ENCODE measurements around the gene ABR. TPM values are rescaled to one million over a fixed set of nuclear protein-coding genes. Genes with fewer than 3 reads are reported as not detected.
"Not testable (repeated sequence)": the region's sequence is repeated elsewhere in the genome, so short reads cannot be mapped to it uniquely, and the experiment has no call there.

The ABR gene
- polyA plus RNA-seq, 3 donors, result 14.7 to 62.4 (median 36.4) TPM

DNA sequence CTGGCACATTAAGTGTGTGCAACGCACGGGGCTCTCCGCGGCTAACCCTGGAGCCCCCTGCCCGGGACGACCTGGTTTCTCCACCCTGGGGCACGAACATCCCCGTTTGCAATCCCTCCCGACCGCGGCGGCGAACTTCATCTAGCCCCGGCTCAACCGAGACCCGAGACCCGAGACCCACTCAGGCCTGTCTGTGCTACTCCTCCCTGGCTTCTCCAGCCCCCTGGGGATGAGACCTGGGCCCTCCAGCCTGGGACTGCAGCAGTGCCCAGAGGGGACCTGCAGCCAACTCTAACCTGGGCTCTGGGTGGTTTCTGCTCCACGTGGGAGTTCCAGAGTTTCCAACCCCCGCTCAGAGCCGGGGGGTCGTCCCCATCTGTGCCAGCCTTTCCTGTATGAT lies 109.4 kb downstream of the ABR start:
- no peak overlapping the region for H3K27ac ChIP-seq (ENCODE audit: low read depth, low read length)
- WGBS, 3 donors, result 87 to 93% (median 90%) methylated on average over 21 of the region's 21 CpGs

DNA sequence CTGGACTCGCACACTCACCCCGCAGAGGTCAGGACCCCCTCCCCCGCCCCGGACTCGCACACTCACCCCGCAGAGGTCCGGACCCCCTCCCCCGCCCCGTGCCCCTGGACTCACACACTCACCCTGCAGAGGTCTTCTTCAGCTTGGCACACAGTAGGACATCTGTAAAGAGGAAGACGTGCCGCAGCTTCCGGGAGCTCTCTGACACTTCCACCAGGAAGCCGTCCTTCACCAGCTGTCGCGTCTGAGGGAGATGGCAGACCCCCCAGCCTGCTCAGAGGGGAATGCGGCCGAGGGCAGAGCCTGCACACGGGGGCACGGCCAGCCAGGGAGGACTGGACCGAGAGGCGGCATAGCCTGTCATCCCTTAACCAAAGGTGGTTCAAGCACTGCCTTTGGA lies 109.9 kb downstream of the ABR start:
- WGBS, 3 donors, result 91 to 94% (median 92%) methylated on average over 20 to 21 of the region's 21 CpGs
- H3K27ac ChIP-seq (ENCODE audit: low read depth, low read length), result no peak overlapping the region

DNA sequence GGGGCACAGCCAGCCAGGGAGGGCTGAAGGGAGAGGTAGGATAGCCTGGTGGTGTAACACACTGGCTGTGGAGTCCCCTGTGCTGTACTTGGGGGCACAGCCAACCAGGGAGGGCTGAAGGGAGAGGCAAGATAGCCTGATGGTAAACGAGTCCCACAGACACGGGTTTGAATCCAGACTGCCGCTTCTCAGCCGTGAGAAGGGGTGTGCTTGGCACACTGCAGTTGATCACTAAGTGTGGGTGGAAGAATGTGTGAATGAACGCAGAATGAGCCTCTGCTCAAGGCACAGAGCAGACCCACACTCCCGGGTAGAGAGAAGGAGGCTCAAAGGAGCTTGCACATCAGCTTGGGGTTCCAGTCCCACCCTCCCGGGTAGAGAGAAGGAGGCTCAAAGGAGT lies 111.4 kb downstream of the ABR start:
- 92 to 96% (median 94%) methylated on average over 7 of the region's 7 CpGs for WGBS, 3 donors
- H3K27ac ChIP-seq (ENCODE audit: low read depth, low read length), result no peak overlapping the region

DNA sequence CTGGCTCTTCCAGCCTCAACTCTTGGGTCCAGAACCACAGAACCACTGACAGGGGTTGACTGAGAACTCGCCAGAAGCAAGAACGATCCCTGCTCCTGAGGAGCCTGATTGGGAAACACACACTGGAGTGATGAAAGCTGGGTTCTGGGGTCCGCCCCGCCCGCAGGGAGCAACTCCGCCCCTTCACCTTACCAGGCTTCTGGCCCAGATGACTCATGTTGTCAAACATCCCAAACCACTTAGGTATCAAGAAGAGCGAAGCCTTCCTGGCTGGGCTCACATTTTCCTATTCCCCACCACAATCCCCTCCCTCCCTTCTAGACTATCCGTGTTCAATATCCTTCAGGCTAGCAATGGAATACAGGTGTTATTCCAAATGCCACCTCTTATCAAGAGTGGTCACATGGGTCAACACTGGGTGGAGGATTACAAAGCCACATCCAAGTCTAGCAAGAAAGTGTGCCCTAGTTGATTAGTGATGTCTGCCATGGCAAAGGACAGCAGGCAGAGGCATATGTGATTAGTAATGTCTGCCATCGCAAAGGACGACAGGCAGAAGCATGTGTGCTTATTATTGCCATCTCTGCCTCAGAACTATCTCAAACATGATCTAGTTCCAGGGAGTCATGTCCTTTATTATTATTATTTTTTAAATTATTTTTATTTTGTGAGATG lies 112.4 kb downstream of the ABR start:
- WGBS, 3 donors, result 88 to 93% (median 91%) methylated on average over 10 of the region's 10 CpGs
- no peak overlapping the region for H3K27ac ChIP-seq (ENCODE audit: low read depth, low read length)

DNA sequence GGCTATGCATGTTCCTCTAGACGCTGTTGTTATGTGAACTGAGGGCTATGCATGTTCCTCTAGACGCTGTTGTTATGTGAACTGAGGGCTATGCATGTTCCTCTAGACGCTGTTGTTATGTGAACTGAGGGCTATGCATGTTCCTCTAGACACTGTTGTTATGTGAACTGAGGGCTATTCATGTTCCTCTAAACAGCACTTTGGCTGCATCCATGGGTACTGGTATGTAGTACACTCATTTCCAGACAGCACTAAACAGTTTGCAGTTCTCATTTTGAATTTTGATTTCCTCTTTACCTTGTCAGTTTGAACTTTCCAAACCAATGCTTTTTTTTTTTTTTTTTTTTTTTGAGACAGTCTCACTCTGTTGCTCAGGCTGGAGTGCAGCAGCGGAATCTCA lies 114.4 kb downstream of the ABR start:
- WGBS, 3 donors, result 48 to 58% (median 50%) methylated on average over 2 of the region's 4 CpGs
- not testable (repeated sequence) for H3K27ac ChIP-seq (ENCODE audit: low read depth, low read length)

DNA sequence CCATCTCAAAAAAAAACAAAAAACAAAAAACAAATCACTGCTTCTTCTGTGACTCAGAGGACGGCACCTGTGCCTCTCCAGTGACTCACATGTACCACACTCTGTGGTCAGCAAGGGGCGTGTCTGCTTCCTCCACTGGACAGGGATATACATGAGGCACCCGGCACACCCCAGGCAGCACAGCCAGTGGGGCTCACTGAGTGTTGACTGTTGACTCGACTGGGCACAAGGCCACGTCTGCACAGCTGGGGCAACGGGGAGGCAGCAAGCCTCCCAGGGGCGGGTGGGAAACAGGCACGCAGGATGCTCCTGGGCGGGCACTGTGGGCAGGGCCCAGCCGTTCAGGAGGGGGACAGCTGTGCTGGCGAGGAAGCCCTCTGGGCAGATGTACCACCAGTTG lies 118.8 kb downstream of the ABR start:
- H3K27ac ChIP-seq (ENCODE audit: low read depth, low read length), result no peak overlapping the region
- 55 to 74% (median 59%) methylated on average over 11 of the region's 11 CpGs for WGBS, 3 donors

DNA sequence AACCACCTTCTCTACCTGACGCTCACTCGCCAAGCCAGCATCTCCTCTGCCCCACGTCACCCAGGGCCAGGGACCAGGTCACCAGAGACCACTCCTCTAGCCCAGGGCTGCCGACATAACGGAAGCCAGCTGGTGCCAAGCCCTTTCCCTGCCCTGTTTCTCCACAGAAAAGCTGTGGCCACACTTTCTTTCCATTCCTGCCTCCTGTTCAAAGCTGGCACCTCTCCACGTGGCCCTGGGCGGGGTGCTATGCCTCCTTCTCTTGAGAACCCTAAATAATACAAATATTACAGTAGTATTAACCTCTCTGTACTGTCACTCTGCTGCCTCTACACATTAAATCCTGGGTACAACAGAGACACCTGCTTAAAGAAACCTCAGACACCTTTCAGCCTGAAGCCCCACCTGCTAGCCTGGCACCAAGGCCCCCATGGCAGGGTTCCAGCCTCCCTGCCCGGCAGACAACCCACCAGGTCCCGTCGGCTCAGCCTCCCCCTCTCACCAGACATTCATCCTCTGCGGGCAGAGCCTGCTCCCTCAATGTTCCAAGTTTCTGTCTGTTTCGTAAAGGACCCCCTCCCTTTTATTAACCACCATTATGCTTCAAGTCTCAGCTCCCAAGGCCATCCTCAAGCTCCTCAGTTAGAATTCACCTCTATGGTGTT lies 120.5 kb downstream of the ABR start:
- no peak overlapping the region for H3K27ac ChIP-seq (ENCODE audit: low read depth, low read length)
- WGBS, 3 donors, result 92 to 93% (median 93%) methylated on average over 12 of the region's 12 CpGs

DNA sequence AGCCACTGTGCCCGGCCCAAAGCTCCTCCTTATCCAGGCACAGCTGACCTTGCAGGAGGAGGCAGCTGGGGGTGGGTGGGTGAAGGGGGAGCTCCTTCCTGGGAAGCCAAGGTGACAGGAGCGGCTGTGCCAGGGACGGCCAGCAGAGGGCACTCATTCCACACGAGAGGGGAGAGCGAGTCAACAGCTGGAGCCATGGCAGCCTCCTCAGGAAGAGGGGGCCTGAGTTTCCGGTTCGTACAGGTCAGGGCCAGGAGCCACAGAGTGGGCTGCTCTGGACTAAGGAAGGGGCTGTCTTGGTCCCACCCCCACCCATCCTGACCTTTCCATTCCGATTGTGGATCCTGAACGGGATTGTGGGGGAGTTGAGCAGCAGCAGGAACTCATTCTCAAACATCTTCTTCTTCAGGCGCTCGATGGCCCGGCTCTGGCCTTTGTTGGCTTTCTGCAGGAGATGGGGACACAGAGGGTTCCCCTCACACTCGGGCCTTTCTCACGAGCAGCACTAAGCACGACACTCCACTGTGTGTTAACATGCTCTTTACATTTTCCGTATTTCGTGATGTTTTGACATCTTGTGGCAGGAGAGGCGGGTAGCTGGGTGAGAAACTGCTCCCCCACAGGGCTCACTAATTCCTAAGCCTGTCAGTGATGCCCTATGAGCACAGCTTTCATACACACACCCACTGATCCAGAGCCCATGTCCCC lies 121.2 kb downstream of the ABR start:
- 85 to 93% (median 88%) methylated on average over 18 of the region's 18 CpGs for WGBS, 3 donors

DNA sequence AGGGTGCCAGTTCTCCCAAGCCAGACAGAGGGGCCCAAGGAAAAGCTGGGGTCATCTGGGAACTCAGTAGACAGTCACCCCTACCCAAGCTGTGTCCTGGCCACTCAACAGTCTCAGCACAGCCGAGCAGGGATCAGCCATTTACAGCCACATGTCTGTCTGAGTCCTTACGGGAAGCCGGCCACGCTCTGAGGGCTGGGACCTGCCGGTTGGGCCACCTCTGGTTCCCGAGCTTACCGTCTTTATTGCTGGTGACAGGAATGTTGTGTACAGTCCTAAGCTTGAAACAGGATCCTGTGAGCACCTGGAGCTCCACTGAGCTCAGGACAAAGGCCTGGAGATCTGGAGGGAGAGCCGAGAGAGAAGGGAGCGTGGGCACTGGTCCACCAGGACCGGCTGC lies 123.0 kb downstream of the ABR start:
- no peak overlapping the region for H3K27ac ChIP-seq (ENCODE audit: low read depth, low read length)
- 86 to 89% (median 88%) methylated on average over 10 of the region's 10 CpGs for WGBS, 3 donors

More for the DNA sequence above, 121.2 kb downstream of the ABR start:
- H3K27ac ChIP-seq (ENCODE audit: low read depth, low read length), result no peak overlapping the region

DNA sequence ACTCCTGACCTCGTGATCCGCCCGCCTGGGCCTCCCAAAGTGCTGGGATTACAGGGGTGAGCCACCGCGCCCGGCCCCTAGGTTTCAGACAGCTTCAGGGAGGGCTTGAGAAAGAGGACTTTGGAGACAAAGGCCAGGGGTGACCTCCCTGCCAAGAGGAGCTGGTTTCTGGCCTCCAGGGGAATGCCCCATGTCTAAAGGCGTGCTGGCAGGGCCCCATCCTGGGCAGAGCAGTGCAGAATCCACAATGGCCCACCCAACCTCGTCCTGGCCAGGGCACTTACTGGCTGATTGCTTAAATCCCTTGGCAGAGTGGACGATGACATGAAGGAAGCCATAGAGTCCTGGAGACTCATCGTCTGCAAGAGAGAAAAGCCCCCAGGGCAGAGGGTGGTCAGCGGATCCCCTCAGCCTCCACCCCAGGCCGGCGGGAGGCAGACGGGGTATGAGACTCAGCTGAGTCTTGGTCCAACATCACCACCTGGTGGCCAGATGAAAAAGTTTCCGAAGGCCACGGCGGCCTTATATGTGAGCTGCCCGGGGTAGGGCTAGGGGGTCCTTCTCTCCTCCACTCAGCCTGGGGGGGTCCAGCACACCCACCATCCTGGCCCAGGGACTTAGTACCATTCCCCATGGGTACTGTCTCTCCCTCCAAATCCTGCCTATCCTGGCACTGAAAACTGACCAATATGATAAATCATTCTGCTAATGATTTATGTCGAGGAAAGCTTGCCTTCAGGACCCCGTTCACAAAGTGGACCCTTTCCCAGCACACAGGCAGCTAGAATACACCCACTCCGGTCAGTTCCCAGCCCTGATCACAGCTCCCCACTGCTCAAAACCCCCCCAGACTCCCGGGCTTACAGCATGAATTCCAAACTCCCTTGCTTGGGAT lies 123.8 kb downstream of the ABR start:
- 42 to 51% (median 50%) methylated on average over 21 to 22 of the region's 22 CpGs for WGBS, 3 donors
- H3K27ac ChIP-seq (ENCODE audit: low read depth, low read length), result no peak overlapping the region

DNA sequence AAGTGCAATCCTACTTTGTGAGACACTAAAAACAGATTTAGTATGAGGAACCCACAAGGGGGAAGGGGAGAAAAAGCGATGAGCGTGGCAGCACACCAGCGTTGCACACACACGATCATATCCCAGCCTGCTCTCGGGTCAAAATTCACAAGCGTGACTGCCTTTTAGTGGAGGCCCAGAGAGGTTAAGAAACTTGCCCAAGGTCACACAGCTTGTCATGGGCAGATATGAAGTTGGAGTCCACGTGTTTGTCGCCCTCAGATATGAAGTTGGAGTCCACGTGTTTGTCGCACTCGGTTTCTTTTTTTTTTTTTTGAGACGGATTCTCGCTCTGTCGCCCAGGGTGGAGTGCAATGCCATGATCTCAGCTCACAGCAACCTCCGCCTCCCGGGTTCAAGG lies 124.5 kb downstream of the ABR start:
- WGBS, 3 donors, result 84 to 92% (median 91%) methylated on average over 16 of the region's 16 CpGs
- no peak overlapping the region for H3K27ac ChIP-seq (ENCODE audit: low read depth, low read length)

DNA sequence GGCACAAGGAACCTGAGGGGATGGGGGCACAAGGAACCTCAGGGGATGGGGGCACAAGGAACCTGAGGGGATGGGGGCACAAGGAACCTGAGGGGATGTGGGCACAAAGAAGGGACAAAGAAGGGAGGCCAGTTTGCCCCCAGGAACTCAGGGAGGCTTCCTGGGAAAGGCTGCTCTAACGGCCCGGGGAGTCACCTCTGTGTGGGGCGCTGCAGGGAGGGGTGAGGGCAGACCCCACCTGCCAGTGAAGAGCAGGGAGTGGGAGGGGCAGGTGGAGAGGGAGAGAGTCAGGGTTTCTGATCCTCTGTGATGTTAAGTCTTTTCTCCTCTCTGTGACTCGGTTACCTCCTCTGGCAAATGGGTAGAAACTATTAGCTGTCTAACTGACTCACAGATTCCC lies 125.1 kb downstream of the ABR start:
- WGBS, 3 donors, result 88 to 95% (median 91%) methylated on average over 4 of the region's 4 CpGs
- no peak overlapping the region for H3K27ac ChIP-seq (ENCODE audit: low read depth, low read length)

DNA sequence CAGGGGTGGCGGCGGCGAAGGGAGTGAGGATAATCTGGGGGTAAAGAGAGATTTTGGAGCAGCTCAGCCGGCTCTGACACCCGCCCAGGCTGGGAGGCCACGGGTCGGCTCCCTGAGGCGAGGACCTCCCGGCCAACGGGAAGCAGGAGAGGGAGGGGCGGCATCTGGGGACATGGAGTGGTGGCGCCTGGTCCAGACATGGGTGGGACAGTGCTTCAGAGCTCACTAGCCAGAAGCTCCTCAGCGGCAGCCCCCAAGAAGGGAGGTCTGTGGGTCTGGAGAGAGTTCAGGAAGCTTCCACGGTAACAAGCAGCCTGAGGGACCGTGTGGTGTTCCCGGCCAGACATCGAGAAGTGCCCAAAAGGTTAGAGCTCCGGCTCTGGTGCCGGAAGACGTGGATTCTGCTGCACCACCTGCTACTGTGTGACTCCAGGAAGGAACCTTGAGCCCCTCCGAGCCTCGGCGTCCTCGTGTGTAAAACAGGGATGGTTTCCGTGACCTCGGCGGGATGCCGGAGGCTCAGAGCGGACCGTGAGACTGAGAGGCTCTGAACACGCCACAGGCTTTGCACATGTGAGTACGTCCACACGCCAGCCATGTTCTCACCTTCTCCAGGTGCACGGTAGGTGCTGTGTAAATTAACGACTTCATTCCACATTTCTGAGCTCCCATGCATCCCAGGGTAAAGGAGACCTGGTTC lies 126.0 kb downstream of the ABR start:
- H3K27ac ChIP-seq (ENCODE audit: low read depth, low read length), result no peak overlapping the region
- WGBS, 3 donors, result 85 to 88% (median 88%) methylated on average over 35 of the region's 35 CpGs

DNA sequence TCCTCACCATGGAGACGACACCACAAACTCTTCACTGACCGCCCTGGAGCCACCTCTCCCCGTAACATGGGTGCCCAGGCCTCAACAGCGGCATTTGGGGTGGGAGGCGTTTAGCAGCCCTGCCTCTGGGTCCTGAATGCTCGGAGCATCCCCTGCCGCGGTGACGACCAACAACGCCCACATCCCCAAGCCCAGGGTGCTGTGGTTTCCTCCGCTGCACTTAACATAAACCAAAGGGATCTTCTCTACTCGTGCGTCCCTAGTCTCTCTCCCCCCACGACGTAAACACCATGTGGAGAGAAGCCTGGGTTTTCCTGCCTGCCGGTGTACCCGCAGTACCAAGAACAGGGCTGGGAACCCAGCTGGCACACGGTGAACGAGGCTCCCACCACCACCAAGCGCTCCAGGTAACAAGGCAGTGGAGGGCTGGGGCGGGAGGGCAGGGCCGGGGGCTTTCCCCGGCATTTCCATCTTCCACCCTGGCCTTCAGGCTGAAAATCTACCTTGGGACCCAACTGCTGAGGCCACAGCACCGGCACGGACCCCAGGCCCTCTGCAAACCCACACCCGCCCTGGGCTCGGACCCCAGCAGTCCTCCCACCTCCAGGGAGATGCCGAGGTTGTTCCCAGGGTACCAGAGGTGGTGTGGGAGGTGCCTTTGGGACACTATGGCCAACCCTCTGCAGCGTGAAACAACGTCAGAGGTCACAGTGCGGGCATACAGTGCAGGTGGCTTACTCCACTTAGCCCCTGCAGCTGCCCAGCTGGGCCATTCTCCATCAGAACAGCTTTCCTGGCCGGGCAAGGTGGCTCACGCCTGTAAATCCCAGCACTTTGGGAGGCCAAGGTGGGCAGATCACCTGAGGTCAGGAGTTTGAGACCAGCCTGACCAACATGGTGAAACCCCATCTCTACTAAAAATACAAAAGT lies 128.5 kb downstream of the ABR start:
- no peak overlapping the region for H3K27ac ChIP-seq (ENCODE audit: low read depth, low read length)

DNA sequence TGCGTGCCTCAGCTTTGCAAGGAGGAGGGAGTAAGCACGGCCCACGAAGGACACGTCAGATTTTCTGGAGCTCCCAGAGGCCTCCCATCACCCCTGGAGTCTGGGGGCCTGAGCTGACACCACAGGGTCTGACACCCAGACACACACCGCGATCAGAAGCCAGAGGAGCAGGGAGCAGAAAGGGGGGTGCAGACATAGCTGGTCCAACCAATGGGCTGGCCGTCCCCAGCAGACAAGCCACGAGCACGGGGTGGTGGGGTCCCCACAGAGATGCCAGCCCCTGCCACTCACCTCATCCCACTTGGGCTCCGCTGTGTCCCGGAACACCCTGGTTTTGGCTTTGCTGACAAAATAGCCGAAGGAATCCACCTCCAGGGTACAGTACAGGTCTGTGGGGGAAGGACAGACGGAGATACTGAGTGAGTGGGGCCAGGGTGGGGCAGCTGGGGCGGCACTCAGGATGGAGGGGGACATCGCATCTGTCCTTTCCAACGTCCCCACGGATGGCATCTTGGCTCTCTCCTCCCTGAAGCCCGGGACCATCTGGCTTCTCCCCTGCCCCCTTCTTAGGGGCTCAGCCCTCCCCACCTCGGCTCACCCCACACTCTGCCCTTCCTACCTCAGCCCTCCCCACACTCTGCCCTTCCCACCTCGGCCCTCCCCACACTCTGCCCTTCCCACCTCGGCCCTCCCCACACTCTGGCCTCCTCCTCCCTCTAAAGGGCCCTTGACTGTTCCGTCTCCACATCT lies 129.4 kb downstream of the ABR start:
- H3K27ac ChIP-seq (ENCODE audit: low read depth, low read length), result no peak overlapping the region
- 83 to 86% (median 85%) methylated on average over 21 to 22 of the region's 22 CpGs for WGBS, 3 donors

More for the DNA sequence above, 128.5 kb downstream of the ABR start:
- 89 to 92% (median 91%) methylated on average over 33 of the region's 33 CpGs for WGBS, 3 donors

DNA sequence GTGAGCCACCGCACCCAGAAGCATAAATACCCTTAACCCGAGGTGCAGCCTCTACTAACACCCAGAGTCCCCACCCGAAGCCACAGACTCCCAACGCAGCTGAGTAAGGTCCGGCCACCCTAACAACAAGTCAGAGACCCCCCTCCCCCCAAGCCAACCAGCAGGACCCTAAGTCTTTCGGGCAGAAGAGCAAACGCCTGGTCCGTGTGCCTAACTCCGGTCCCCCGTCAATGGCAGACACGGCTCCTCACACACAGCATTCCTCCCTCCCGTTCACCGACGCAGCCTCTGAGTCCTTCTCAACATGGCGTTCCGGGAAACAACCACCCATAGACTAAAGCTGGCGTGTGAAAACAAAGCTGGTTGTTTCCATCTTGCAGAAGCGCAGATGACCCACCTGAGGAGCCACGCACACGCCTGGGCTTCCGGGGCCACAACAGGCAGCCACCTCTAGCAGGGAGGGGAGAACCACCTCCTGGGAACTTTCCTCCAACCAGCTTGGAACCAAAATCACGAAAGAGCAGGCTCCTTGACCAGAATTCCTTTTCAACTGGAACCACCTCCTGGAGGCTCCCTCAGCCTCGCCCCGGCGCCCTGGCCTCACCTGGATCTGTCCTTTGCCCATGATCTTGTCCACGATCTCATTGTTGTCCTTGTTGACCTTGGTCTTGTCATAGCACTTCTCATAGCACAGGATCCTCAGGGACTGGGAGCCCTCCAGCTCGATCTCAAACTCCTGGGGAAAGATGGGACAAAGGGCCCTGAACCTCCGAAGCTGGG lies 130.1 kb downstream of the ABR start:
- WGBS, 3 donors, result 90 to 93% (median 90%) methylated on average over 28 of the region's 28 CpGs
- no peak overlapping the region for H3K27ac ChIP-seq (ENCODE audit: low read depth, low read length)
